GM18867 (cell line): ENCODE measurements around the gene RPL36A.

ENCODE experiments used
- ATAC-seq: cut with Tn5 transposase; IDR thresholded peaks from one replicate; pipeline ENCODE4 v1.9.1; 2021; ENCODE audit warnings: mild to moderate bottlenecking, moderate library complexity; ENCODE audit not compliant: unreplicated experiment

The RPL36A gene

GRCh38 chrX:101430457-101431078, 39.8 kb downstream of the RPL36A start:
- peak; percentile 94 for ATAC-seq

- ATAC-seq = no peak
These were observed 51.3 kb downstream of the RPL36A start for GRCh38 chrX:101442085-101442484.
